Stimulated activated CD4-positive, alpha-beta T cell treated with anti-CD3 and anti-CD28 coated beads, Interleukin-2, amount 100 ng/mL, for 24 hours (primary cell): ENCODE results near the gene CAMTA1.

Experiments used
- DNase-seq, 2 donors: peaks; one replicate each; pipeline ENCODE4 v3.0.0-alpha.2; 2020

The CAMTA1 gene

GRCh38 chr1:6777813-6778212 lies 7.4 kb upstream of the CAMTA1 start:
- no peak for DNase-seq

DNA sequence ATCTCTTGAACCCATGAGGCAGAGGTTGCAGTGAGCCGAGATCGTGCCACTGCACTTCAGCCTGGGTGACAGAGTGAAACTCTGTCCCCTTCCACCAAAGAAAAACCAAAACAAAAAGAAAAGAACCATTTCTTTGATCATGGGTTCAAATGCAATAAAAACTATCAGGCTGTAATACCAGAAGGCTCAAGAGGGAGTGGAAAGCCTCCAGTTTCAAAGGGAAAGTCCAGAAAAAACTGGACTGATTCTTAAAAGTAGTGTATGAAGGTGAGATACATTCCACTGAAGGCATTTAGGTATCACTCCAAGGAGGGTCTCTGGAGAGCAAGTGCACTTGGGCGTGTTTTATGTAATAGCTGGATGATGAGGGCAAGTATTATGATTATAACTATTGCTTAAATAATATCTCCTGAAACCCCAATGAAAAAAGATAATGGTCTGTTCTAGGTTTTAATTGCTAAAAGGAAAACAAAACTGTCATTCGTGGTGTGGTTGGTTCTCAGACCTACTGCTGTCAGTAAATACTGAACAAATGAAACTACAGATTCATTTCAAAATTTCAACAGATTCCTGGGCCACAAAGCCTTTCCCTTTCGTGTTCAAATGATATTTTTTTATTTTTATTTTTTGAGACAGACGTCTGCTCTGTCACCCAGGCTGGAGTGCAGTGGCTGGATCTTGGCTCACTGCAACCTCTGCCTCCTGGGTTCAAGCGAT lies 6.0 kb upstream of the CAMTA1 start:
- no peak for DNase-seq

DNA sequence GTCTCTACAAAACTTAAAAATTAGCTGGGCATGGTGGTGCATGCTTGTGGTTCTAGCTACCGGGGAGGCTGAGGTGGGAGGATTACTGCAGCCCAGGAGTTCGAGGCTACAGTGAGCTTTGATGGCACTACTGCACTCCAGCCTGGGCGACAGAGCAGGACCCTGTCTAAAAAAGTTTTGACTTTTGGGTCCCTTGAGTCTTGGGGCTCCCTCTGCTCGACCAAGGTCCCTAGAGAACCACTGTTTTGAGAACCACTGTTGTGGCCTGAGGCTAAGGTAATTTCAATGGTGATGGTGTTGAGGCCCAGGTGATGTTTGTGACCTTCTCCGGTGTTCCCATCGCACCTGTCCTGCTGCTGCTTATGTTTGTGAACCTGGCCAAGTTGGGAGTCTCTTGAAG lies 3.1 kb upstream of the CAMTA1 start:
- DNase-seq = no peak

GRCh38 chr1:6783221-6783620 lies 2.0 kb upstream of the CAMTA1 start:
- DNase-seq = no peak

GRCh38 chr1:6783936-6784559 lies 1.2 kb upstream of the CAMTA1 start:
- DNase-seq = no peak

GRCh38 chr1:6784560-6785317 lies 515 bp upstream of the CAMTA1 start:
- DNase-seq = peak; percentile 97 to 99

DNA sequence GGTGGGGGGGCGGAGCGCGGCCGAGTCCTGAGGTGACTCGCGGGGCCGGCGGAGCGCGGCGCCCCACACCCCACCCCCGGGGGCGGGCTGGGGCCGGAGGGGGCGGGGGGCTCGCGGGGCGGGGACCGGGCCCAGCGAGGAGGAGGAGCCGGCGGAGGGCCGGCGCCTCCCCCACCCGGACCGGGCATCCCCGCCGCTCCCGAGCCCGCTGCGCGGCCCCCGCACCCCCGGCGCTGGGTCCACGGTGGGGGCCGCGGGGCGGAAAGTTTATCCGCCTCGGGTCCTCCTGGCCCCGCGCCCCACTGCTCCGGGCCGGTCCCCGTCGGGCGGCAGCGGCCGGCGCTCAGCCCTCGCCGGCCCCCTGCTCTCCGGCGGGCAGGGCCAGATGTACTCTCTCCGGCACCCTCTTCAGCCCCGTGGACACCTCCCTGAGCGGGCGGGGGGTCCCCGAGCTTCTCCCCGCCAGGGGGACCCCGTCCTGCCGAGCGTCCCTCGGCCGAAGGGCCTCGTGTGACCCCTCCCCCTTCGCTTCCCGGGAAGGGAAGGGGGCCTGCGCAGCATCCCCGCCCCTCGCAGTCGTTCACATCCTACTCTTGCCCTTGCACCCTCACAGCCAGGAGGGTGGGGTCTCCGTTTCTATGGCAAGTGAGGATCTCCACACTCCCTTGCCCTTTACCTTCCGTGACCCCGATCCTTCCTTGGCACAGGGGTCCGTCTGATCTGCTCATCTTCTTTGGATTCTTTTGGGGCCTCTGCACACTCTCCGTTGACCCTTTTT lies 663 bp downstream of the CAMTA1 start:
- DNase-seq = peak; percentile 48 to 56

DNA sequence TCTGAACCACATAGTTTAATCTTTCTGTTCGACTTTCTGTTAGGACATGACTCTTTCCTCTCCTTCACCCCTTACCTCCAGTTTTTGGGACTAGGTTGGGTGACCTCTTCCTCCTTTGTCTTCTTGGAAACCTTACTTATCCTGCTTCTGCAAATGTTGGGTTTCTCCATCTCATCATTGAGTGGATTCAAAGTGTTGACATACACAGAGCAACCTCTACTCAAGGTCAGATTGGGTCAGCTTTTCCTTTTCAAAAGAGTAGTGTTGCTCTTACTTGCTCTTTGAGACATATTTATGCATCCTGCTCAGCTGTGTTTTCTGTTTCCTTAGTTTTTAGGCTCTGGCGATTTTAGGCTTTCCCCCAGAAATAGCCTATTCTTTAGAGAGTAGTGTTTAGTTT lies 3.7 kb downstream of the CAMTA1 start:
- DNase-seq = no peak

GRCh38 chr1:6790146-6790545 lies 4.9 kb downstream of the CAMTA1 start:
- no peak for DNase-seq

DNA sequence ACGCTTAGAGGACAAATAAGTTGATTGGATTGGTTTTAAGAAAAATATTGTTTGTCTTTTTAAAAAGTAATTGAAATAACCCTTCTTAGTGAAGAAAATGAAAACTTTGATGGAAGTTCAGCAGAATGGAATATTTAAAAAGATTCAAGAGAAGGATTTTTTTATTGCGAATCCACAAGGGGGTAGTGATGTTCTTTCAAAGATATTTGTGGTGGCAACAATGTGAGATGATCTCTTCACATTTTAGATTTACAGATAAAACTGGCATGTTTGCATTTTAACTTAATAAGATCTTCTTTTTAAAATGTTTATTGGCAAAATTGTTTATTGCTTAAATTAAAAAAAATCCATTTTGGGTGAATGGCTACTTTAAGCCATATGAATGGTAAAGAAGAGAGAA lies 8.9 kb downstream of the CAMTA1 start:
- no peak for DNase-seq

GRCh38 chr1:6795203-6795602 lies 9.9 kb downstream of the CAMTA1 start:
- no peak for DNase-seq

- no peak for DNase-seq
Observed at GRCh38 chr1:6795661-6796060, 10.4 kb downstream of the CAMTA1 start.

GRCh38 chr1:6796095-6796494 lies 10.8 kb downstream of the CAMTA1 start:
- DNase-seq = no peak

GRCh38 chr1:6799499-6799898 lies 14.2 kb downstream of the CAMTA1 start:
- DNase-seq = no peak

GRCh38 chr1:6800745-6801144 lies 15.5 kb downstream of the CAMTA1 start:
- no peak for DNase-seq

- DNase-seq = no peak
Observed at GRCh38 chr1:6801199-6801598, 15.9 kb downstream of the CAMTA1 start.

DNA sequence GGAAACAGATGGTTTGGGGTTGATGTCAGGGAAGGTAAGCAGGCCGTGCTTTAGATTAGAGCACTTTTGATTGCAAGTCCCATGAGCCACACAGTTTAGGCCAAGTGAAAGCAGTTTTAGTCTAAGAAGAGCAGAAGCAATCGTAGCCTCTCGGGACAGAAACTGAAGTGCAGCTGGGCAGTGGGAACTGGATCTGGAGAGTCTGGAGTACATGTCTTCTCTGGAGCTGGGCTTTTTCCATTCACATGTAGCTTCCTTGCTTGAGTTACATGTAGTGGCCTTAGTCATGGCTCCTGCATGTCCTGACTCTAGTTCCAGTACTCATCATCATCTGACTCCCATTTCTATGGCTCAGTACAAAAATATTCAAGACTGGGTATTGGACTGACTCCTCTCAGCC lies 16.7 kb downstream of the CAMTA1 start:
- no peak for DNase-seq

GRCh38 chr1:6802454-6802853 lies 17.2 kb downstream of the CAMTA1 start:
- DNase-seq = no peak

GRCh38 chr1:6802893-6803292 lies 17.6 kb downstream of the CAMTA1 start:
- no peak for DNase-seq

DNA sequence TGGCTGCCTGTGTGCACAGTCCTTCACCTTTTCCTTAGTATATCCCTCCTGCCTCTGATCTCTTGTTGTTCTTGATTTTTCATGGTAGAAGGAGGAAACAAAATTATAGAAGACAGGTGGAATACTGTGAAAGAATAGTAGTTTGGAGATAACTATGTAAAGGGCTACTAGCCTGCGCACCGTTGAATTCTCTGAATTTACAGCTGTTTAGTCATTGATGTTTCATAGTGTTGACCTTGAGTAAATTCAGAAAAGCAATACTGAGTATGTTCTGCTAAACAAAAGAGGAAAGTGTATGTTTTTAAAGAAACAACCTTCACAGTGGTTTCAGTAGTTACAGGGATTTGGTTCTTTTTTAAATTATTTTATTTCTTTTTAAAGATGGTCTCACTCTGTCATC lies 18.1 kb downstream of the CAMTA1 start:
- no peak for DNase-seq

DNA sequence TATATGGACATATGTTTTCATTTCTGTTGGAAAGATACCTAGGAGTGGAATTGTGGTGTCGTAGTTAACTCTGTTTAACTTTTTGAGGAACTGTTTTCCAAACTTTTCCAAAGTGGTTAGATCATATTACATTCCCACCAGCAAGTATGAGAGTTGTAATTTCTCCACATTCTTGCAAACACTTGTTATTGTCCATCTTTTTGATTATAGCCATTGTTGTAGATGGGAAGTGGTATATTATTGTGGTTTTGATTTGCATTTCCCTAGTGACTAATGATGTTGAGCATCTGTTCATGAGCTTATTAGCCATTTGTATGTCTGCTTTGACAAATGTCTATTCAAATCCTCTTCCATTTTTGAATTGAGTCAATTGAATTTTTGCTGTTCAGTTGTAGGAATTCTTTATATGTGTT lies 19.8 kb downstream of the CAMTA1 start:
- no peak for DNase-seq

GRCh38 chr1:6807782-6808181 lies 22.5 kb downstream of the CAMTA1 start:
- DNase-seq = no peak

- no peak for DNase-seq
Observed at GRCh38 chr1:6809461-6809860, 24.2 kb downstream of the CAMTA1 start.
